ENCODE data around the gene MORN1. TPM values are rescaled to one million over a fixed set of nuclear protein-coding genes. Genes with fewer than 3 reads are reported as not detected.

The MORN1 gene
- total and polyA plus RNA-seq, 4 donors: 2.3 to 6.9 (median 3.6) TPM

DNA sequence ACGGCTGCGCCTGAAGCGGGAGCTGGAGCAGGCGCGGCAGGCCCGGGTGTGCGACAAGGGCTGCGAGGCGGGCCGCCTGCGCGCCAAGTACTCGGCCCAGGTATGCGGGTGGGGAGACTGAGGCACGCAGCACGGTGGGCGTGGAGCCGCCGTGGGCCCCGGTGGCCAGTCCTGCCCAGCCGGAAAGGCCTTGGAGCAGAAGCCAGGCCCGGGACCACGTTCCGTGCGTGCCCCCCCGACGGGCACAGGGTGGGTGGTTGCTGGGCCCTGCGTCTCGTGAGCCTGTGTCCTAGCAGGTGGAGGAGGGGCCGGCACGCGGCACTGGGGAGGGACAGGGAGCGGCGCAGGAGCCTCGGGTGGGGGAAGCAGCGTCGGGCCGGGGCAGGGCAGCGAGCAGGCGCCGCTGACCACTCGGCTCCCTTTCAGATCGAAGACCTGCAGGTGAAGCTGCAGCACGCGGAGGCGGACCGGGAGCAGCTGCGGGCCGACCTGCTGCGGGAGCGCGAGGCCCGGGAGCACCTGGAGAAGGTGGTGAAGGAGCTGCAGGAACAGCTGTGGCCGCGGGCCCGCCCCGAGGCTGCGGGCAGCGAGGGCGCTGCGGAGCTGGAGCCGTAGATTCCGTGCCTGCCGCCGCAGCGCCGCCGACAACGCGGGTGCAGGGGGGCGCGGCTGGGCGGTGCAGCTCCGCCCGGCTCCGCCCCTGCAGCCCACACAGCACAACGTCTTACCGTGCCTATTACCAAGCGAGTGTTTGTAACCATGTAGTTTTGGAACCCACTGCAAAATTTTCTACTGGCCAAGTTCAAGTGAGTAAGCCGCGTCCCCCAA is 85.0 kb downstream of the MORN1 start:
- Histone ChIP-seq H3K36me3 (ENCODE audit: control insufficient read depth in 4 of 4, insufficient read depth in 3 of 4, low read depth in 1 of 4, low read length in 3 of 4) (peaks cover 27 to 53% (median 31%) of the 10 kb centered on the region in 4 donors), H3K4me1 (ENCODE audit: control insufficient read depth in 4 of 4, insufficient read depth in 4 of 4, low read length in 3 of 4) (peaks cover 0 to 14% (median 5%) of the 10 kb centered on the region in 4 donors), H3K4me3 (ENCODE audit: low read depth in 1 of 3, low read length in 3 of 3) (no peak overlapping the region), H3K27ac (ENCODE audit: low read depth in 1 of 2, low read length in 2 of 2) (no peak overlapping the region), H3K9me3 (ENCODE audit: control insufficient read depth in 4 of 4, low read length in 3 of 4) (no peaks in the 10 kb centered on the region), H3K27me3 (ENCODE audit: control insufficient read depth in 4 of 4, insufficient read depth in 4 of 4, low read length in 3 of 4) (no peaks in the 10 kb centered on the region), H3K9ac (ENCODE audit: low read depth in 1 of 2, low read length in 2 of 2) (no peak overlapping the region)
- TF ChIP-seq, protein P1, sequence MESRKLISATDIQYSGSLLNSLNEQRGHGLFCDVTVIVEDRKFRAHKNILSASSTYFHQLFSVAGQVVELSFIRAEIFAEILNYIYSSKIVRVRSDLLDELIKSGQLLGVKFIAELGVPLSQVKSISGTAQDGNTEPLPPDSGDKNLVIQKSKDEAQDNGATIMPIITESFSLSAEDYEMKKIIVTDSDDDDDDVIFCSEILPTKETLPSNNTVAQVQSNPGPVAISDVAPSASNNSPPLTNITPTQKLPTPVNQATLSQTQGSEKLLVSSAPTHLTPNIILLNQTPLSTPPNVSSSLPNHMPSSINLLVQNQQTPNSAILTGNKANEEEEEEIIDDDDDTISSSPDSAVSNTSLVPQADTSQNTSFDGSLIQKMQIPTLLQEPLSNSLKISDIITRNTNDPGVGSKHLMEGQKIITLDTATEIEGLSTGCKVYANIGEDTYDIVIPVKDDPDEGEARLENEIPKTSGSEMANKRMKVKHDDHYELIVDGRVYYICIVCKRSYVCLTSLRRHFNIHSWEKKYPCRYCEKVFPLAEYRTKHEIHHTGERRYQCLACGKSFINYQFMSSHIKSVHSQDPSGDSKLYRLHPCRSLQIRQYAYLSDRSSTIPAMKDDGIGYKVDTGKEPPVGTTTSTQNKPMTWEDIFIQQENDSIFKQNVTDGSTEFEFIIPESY (IDR thresholded peaks at IDR 0.05): no peak
- TF ChIP-seq RXRA (IDR thresholded peaks at IDR 0.05) (no peak), FOXA1 (IDR thresholded peaks at IDR 0.05) (no peak), NR2F2 (IDR thresholded peaks at IDR 0.05) (no peak), HNF4A (conservative IDR thresholded peaks at IDR 0.05) (no peak), EGR1 (IDR thresholded peaks at IDR 0.05; ENCODE audit: low read depth in 2 of 2) (no peak), JUND (IDR thresholded peaks at IDR 0.05) (no peak), YY1 (IDR thresholded peaks at IDR 0.05) (no peak)
- TF ChIP-seq, protein P2, sequence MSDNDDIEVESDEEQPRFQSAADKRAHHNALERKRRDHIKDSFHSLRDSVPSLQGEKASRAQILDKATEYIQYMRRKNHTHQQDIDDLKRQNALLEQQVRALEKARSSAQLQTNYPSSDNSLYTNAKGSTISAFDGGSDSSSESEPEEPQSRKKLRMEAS (IDR thresholded peaks at IDR 0.05): no peak
- no peak for DNase-seq (ENCODE audit: low spot score)
- WGBS: 94% methylated on average over 81 of the region's 81 CpGs

DNA sequence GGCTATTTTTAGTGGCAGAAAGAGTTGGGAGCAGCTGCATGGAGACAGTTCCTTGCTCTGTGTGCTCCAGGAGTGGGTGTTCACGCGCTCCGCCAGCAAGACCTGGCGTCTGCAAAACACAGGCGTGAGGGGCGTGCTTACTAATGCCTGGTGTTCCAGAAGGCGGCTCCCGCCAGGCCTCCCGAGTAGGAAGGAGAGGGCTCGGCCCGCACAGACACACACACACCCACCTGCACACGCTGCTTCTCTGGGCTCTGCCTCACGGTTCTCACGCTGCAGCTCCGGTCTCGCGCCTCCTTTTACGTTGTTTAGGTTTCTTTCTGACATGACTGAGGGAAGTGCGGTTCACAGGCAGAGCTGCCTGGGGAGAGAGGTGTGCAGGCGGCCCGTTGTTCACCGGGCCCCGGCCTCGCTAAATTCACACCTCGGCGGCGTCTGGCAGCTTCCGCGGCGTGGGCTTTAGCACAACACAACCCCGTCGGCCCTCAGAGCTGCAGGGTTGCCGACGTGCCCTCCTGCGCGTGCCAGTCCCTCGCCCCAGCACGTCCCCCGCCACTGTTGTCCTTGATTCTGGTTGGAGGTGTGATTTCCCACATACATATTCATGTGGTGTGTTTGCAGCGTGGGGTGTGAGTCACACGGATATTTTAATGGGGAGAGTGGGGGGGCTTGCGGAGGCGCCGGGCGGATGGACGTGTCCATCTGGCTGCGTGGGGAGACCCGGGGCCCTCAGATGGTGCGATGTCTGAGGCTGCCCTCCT is 86.3 kb downstream of the MORN1 start:
- Histone ChIP-seq H3K4me3 (ENCODE audit: low read depth in 1 of 3, low read length in 3 of 3) (no peak overlapping the region), H3K27ac (ENCODE audit: low read depth in 1 of 2, low read length in 2 of 2) (no peak overlapping the region), H3K27me3 (ENCODE audit: control insufficient read depth in 4 of 4, insufficient read depth in 4 of 4, low read length in 3 of 4) (no peaks in the 10 kb centered on the region), H3K9ac (ENCODE audit: low read depth in 1 of 2, low read length in 2 of 2) (no peak overlapping the region), H3K9me3 (ENCODE audit: control insufficient read depth in 4 of 4, low read length in 3 of 4) (no peaks in the 10 kb centered on the region), H3K4me1 (ENCODE audit: control insufficient read depth in 4 of 4, insufficient read depth in 4 of 4, low read length in 3 of 4) (peaks cover 0 to 21% (median 7%) of the 10 kb centered on the region in 4 donors), H3K36me3 (ENCODE audit: control insufficient read depth in 4 of 4, insufficient read depth in 3 of 4, low read depth in 1 of 4, low read length in 3 of 4) (peaks cover 27 to 53% (median 31%) of the 10 kb centered on the region in 4 donors)
- WGBS: 92% methylated on average over 49 of the region's 49 CpGs
- DNase-seq (ENCODE audit: low spot score): no peak
- no peak for TF ChIP-seq FOXA2 (IDR thresholded peaks at IDR 0.05)
- no peak for TF ChIP-seq YY1 (IDR thresholded peaks at IDR 0.05)
- TF ChIP-seq RXRA (IDR thresholded peaks at IDR 0.05): no peak
- no peak for TF ChIP-seq HNF4A (conservative IDR thresholded peaks at IDR 0.05)
- no peak for TF ChIP-seq CTCF (IDR thresholded peaks at IDR 0.05; ENCODE audit: low read depth, low read length, missing input control)
- TF ChIP-seq NR2F2 (IDR thresholded peaks at IDR 0.05): no peak
- no peak for TF ChIP-seq JUND (IDR thresholded peaks at IDR 0.05)
- TF ChIP-seq RAD21 (IDR thresholded peaks at IDR 0.05): no peak

All from liver (tissue), 9 donors.